Mammary epithelial cell (primary cell): ENCODE data around the gene RPS4Y1.

Experiments used
- EZH2 ChIP-seq: IDR thresholded peaks from 2 replicates; pipeline ENCODE4 v1.6.1; 2012; ENCODE audit warnings: low read length, inconsistent platforms, borderline replicate concordance
- TF ChIP-seq, protein P1 (sequence below), 2 donors: IDR thresholded peaks in 1 of 2; conservative IDR thresholded peaks in 1 of 2; 2 replicates each; pipeline ENCODE4 v1.5.1; 2011 to 2012; ENCODE audit warnings: inconsistent platforms in 2 of 2, low read length in 2 of 2, mild to moderate bottlenecking in 2 of 2, control low read depth in 1 of 2, low read depth in 1 of 2; ENCODE audit not compliant: insufficient read depth in 1 of 2; ENCODE audit errors: extremely low read depth in 1 of 2

DNA sequence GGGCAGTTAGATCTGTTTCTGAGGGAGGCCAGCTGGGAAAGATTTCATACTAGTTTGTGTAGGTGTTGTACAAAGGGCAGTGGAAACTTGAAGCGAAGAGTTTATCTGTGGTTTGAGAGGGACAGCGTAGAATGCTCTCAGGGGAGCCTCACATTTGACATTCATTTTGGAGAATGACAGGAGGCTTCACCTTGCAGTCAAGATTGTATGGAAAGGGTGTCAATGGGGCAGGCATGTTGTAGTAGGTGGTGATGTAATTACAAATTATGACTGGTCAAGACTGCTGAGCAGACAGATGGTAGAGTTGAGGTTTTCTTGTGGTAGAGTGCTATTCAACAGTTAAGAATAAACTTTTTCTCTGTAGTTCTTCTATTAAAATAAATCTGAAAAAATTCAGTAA, 7.0 kb downstream of the RPS4Y1 start:
- TF ChIP-seq, protein P1, sequence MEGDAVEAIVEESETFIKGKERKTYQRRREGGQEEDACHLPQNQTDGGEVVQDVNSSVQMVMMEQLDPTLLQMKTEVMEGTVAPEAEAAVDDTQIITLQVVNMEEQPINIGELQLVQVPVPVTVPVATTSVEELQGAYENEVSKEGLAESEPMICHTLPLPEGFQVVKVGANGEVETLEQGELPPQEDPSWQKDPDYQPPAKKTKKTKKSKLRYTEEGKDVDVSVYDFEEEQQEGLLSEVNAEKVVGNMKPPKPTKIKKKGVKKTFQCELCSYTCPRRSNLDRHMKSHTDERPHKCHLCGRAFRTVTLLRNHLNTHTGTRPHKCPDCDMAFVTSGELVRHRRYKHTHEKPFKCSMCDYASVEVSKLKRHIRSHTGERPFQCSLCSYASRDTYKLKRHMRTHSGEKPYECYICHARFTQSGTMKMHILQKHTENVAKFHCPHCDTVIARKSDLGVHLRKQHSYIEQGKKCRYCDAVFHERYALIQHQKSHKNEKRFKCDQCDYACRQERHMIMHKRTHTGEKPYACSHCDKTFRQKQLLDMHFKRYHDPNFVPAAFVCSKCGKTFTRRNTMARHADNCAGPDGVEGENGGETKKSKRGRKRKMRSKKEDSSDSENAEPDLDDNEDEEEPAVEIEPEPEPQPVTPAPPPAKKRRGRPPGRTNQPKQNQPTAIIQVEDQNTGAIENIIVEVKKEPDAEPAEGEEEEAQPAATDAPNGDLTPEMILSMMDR (conservative IDR thresholded peaks at IDR 0.05 in 1 of 2, IDR thresholded peaks at IDR 0.05 in 1 of 2; ENCODE audit: extremely low read depth in 1 of 2, insufficient read depth in 1 of 2, low read depth in 1 of 2, low read length in 2 of 2): no peak
- no peak for TF ChIP-seq EZH2
